Nucleus accumbens (tissue), 56 donors: ENCODE results near the gene ITIH4.
A peak's percentile ranks its signal among the peaks of the same experiment; 100 is the strongest.

Experiments
- DNase-seq, 56 donors: peaks; one replicate each; lab custom pipeline; 2025; lab: John Stamatoyannopoulos, UW

Gene ITIH4

DNA sequence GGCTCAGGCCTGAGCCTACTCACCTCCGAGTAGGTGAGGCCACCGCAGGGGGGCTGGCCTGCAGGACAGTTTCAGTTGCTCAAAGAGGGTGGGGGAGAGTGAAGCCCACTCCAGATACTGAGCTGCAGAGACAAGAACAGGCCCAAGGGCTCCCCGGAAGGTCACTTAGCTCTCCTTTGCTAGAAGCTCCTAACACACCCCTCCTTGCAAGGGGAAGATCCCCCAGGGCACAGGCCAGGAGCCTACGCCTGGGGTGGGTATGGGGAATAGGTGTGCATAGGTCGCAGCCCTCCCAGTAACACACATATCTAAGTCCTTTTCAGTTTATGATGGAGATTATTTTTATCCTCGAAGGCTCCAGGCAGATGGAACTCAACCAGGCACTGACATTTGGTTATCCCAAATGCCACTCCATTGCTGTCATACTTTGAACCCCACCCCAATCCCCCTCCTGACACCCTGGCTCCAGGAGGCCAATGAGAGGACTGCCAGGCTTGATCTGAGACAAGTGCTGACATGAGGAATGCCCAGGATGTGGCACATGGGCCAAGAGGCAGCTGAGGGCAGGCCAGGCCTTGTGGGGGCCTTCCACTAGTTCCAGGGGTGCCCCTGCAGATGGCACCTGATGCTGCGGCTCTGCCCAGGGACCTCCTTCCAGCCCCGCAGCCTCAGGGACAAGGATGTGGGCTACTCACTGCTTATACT lies 5.4 kb upstream of the ITIH4 start:
- no peak for DNase-seq

DNA sequence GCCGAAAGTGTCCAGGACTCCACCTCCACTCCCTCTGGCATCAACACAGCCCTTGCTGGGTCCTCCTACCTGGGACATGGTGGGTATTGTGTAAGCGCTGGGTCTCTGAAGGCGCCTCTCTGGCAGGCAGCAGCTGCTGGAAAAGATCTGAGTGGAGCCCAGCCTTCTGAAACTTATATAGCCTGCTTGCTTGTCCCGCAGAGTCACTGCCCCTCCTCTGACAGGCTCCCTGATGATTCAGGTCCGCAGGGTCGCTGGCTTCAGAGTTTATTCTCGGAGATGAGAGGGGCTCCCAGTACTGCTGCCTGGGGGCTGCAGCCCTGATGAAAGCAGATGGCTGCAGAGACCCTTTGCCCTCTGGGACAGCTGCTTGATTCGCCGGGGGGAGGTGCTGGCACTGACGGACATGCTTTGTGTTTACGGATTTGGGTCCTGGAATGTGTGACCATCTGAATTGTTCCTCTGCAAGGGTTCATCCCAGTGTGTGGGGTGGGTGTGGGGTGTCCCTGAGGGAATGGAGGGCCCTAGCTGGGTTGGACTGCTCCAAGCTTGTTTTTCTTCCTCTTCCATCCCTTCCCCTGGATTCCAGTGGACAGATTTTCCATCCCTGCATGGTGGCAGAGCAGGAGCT lies 4.5 kb upstream of the ITIH4 start, which contains the start of gene MUSTN1:
Gene MUSTN1 (minus strand): TSS at position 149 of the 631 bp plus-strand sequence. CDS start 71 bp downstream, at position 78.
- no peak for DNase-seq

GRCh38 chr3:52833202-52833601 lies 2.7 kb upstream of the ITIH4 start:
- no peak for DNase-seq

DNA sequence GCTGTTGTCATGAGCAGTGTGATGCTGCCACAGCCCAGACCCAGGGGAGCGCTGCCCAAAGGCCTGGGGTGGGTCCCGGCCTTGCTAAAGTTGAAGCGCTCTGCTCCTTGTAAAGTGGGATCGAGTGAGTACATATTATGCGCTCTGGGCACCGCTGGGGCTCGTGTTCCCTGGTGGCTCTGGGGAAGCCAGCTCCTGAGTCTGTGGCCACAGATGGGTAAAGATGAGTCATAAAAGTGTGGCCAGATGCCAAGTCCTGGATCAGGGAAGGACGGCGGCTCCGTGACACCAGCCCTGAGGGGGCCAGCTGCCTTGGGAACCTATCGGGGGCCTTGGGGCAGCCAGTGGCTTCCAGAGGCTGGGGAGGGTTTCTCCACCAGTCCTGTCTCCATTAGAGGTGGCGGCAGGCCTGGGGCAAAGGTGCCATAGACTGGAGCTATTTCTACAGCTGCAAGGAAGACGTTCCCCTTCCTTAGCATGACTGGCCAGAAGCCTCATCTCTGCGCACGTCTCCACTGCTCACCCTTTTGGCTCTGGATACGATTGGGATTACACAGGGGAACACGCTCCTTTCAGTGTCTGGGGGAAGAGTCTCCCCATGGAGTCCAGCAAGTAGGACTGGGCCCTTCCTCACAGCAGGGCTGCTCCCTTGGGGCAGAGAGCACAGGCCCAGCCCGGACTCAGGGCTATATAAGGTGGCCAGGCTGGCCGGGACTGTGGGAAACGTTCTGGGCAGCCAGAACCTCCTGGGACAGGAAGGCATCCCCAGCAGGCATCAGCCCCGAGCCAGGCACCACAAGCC lies 1.2 kb upstream of the ITIH4 start:
- peak in 3 of 56 donors; percentile 7 to 48 (median 8) for DNase-seq

GRCh38 chr3:52829906-52830463 lies 487 bp downstream of the ITIH4 start:
- no peak for DNase-seq

GRCh38 chr3:52829482-52829881 lies 990 bp downstream of the ITIH4 start:
- DNase-seq = no peak

DNA sequence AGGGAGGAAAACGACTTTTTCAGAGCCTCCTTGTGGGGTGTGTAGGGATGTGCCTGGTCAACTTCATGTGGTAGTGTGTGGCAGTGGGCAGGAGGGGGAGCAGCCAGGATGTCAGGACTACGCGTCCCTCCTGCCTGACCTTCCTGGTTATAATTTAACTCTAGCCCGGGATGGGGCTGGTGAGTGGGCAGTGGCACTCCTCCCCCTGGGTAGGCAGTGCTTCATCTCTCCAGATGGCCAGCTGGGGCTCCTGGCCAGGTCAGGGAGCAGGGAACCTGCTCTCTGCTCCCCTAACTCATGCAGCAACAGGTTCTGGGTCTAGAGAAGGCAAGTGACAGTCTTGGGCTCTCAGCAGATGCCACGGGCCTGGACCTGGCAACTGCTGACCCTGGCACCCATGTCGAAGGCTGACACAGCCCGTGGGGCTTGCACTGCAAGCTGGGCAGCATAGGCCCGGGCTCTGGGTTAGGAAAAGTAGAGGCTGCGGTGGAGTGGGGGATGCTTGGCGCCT lies 2.6 kb downstream of the ITIH4 start:
- no peak for DNase-seq

DNA sequence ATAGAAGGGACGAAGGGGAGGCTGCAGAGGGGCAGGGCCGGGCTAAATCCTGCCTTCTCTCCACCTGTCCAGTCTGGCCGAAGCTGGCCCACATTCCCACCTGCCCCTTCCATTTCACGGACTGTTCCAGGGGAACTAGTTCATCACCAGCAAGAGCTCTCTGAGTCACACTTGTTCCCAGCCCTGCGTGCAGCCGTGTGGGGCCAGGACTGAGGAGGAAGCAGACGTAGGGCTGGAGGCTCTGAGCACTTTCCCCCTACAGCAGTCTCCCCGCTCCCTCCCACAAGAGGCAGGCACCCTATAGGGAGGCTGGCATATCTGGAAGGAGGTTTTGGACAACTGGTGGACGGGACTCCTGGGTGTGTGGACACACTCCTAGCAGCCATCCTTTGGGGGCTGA lies 3.0 kb downstream of the ITIH4 start:
- DNase-seq = no peak

DNA sequence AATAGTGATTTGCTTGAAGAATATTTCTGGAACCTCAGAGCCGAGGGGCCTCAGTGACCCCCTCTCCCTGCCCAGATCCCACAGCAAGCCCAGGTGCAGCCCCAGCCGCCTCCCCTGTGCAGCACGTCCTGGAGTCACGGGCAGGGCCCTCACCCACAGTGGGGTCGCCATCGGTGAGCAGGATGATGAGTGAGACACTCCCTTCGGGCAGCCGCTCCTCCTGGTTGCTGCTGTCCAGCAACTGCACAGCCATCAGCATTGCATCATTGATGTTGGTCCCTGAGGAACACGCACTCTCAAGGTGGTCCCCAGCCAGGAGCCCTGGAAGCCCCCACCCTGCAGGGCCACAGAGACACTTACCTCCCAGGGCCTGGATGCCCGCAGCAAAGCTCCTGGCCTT lies 6.4 kb downstream of the ITIH4 start:
- DNase-seq = no peak

DNA sequence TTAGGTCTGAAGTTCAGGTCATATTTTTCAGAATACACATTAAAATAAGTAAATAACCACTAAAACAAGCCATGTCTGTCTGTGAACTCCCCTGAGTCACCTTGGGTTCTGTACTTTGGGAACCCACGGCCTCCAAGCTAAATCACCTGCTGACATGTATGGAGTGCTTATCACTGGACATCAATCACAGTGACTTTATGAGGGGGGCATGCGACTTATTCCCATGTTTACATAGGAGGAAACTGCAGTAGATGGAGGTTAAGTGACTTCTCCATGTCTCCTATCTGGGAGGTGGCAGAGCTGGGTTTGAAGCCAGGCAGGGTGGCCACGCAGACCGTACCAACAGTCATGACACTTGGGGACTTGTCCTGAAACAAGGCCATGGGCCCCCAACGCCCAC lies 8.1 kb downstream of the ITIH4 start:
- no peak for DNase-seq

DNA sequence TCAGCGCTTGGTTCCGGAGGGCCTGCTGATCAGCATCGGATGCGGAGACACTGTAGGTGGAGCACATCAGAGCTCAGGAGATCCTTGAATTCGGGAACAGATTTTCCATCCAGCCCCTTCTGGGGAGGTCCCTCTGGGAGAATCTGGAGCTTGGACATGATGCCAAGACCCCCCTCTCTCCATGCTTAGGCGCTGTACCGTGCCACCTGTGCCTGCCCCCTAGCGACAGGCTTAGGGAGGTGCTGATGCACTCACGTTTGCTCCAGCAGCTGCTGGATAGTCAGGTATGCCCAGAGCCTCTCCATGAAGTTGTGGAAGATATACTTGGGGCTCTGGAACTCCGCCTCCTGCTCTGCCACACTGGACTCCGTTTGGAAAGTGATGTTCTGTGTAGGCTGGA lies 9.7 kb downstream of the ITIH4 start:
- no peak for DNase-seq

- no peak for DNase-seq
Measured at GRCh38 chr3:52819936-52820335, 10.5 kb downstream of the ITIH4 start.

DNA sequence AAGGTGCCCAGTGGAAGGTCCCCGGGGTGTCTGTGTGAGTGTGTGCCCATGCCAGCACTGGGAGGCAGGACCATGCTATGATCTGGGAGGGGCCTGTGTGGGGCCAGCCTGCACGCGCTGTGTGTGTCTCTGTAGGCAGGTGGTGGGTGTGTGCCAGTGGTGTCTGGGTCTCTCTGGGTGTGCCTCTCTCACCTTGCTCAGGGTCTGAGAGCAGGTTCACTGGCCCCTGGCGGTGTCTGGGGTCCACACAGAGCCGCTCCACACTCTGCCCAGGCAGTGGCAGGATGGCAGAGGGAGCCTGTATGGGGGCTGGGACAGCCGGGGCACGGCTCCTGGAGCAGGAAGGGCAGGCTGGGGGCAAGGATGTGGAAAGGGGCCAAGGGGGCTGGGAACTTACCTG lies 12.6 kb downstream of the ITIH4 start:
- DNase-seq = no peak

DNA sequence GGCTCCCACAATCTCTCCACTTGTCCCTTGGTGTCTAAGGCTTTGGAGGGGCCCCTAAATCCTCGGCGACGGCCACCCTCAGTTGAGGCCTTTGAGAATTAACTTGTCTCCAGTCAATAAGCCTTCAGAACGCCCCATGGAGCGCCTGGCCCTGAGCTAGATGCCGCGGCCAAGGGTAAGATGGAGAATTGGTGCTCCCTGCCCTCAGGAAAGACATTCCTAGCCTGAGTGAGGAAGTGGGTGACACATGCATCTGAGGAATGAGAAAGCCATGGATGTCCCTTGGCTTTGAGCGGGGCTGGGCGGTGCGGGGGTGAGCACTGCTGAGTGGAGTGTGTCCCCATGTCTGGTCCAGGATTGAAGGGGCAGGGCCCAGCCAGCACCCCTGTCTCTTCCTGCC lies 13.3 kb downstream of the ITIH4 start:
- DNase-seq = no peak

DNA sequence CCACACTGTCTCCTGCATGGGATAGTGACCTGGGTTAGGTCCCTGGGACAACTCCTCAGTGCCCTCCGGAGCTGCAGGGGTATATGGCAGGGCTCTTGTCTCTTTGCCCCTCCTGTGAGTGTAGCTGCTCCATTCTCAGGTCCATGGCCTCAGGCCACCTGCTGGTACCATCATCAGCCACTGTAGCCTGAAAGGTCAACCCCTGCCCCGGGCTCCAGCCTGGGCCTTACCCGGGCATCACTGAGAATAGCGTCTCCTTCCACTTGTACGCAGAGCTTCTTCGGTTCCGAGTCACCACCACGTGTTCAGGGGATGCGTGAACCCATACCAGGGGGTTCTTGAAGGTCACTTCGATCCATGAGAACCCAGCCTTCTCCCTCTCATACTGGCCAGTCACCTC lies 13.8 kb downstream of the ITIH4 start:
- no peak for DNase-seq

DNA sequence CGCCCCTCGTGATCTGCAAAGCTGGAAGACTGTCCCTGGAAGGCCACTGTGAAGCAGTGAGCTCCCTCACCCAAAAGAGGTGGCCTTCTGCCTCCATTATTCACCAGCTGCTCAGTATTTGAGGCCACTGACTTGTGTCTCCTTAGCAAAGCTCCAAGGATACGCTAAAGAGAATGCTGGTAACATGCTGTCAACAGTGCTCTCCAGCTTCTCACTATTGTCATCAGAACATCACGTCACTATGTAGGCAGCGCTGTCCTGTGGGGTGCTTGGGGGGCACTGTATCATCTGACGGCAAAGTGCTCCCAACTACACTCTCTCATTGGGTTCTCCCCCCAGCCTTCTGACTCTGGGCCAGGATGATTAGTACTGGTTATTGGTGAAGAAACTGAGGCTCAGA lies 14.3 kb downstream of the ITIH4 start:
- no peak for DNase-seq

GRCh38 chr3:52813810-52814209 lies 16.7 kb downstream of the ITIH4 start:
- no peak for DNase-seq

DNA sequence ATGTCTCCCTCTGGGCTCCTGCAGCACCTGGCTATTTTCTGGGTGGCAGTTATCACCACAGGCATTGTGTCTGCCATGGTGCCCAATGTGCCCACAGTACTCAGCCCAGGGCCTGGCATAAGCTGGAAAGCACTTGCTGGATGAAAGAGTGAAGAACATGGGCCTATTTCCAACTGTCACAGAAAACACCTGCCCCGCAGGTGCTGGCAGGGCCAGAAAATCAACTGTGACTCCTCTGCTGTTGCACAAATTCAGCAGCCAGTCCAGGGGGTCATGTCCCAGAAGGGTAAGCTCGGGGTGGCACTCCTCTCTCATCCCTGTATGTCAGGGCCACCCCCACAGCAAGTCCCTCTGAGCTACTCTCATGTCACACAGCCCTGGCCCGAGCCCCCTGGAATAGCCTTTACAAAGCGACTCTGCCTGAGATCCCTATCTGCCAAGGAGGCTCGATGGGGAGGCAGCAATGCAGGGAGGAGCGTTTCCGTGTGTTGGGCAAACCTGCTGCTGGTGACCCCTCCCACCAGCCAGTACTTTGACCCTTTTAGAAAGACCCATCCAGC lies 18.9 kb downstream of the ITIH4 start:
- DNase-seq = no peak

- DNase-seq = no peak
Measured at GRCh38 chr3:52810923-52811322, 19.5 kb downstream of the ITIH4 start.

DNA sequence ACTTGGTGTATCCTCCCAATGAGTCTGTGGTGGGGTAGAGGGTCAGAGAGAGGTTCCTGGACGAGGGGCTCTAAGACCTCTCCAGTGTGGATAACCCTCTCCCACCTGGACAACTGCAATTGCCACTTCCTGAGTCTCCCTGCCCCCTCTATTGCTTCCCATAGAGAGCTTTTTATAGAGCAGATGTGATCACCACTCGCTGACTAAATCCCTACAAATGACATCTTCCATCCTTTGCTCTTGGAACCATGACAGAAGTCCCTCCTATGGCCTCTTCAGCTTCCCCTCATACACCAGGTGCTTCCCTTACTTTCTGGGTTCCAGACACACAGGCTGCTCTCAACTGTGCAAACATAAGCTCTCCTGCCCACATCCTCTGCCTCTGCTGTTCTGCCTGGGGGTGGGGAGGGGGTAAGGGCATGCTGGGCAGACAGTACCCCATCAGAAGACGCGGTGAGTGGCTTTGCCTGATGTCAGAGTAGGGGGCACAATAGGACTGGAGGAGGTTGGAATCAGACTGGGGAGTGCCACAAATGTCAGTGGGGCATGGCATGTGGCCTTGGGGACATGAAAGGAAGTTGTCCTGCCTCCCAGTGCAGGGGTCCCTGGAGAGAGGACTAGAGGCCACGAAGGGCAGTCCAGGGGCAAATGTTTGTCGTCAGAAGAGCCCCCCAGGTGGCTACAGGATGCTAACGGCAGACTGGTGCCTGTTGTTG lies 20.7 kb downstream of the ITIH4 start:
- no peak for DNase-seq
